Neuron (in vitro differentiated cells): ENCODE results near the gene HECW1.
"Not testable (repeated sequence)": the region's sequence is repeated elsewhere in the genome, so short reads cannot be mapped to it uniquely, and the experiment has no call there.

ENCODE experiments used
- H2AFZ ChIP-seq: one replicate; pipeline ENCODE4 v1.6.1; 2013; ENCODE audit warnings: low read depth, mild to moderate bottlenecking, inconsistent platforms, low read length, moderate library complexity
- H3K27me3 ChIP-seq: one replicate; pipeline ENCODE4 v1.6.1; 2013; ENCODE audit warnings: low read length; ENCODE audit not compliant: insufficient read depth
- H3K36me3 ChIP-seq: one replicate; pipeline ENCODE4 v1.6.1; 2013; ENCODE audit warnings: low read length; ENCODE audit not compliant: insufficient read depth
- H3K4me1 ChIP-seq: one replicate; pipeline ENCODE4 v1.6.1; 2013; ENCODE audit warnings: low read length; ENCODE audit not compliant: insufficient read depth
- H3K4me3 ChIP-seq: 2 replicates; pipeline ENCODE4 v1.5.1; 2013; ENCODE audit warnings: mild to moderate bottlenecking, low read length, moderate library complexity
- H3K9me3 ChIP-seq: one replicate; pipeline ENCODE4 v1.6.1; 2013; ENCODE audit warnings: low read length

Gene HECW1

DNA sequence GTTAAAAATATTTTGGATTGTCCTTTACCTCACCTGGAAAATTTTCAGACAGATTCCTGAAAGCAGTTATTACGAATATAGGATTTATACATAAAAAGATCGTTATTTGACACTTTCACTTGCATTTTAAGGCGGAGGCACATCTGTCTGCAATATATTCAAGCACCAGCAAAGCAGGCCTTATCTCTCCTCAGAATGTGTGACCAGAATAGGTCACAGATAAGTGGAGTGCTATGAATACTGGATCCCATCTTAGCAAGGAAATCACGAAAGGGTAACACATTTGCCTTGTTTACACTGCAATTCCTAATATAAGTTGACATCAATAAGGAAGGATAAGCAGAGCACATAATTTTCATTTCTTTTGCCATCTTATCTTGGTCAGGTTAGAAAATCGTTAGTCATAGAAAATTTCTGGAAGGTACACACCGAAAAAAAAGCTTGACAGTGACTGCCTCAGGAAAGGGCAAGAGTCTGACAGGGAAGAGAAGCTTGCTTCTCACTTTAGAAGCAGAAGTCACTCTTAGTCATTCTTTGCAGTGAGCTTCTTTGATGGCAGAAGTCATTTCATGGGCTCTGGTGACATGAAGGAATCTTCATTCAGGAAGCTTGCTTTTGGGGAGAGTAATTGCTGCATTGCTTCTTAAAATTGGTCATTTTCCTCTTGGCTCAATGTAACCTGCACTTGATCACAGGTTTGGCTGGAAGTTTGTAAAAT lies 372.4 kb downstream of the HECW1 start:
- no peaks in the 10 kb centered on the region for H3K27me3 ChIP-seq
- H2AFZ ChIP-seq = no peak overlapping the region
- H3K9me3 ChIP-seq = no peaks in the 10 kb centered on the region
- H3K4me3 ChIP-seq = no peak overlapping the region
- no peaks in the 10 kb centered on the region for H3K36me3 ChIP-seq
- no peaks in the 10 kb centered on the region for H3K4me1 ChIP-seq

DNA sequence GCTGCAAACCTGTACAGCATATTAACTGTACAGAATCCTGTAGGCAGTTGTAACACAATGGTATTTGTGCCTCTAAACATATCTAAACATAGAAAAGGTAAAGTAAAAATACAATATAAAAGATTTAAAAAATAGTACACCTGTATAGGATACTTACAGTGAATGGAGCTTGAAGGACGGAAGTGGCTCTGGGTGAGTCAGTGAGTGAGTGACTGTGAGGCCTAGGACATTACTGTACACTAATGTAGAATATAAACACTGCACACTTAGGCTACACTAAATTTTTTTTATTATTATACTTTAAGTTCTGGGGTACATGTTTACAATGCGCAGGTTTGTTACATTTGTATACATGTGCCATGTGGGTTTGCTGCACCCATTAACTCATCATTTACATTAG lies 373.1 kb downstream of the HECW1 start:
- Histone ChIP-seq H3K9me3 (no peaks in the 10 kb centered on the region), H3K4me3 (no peak overlapping the region), H3K4me1 (no peaks in the 10 kb centered on the region), H2AFZ (no peak overlapping the region), H3K27me3 (no peaks in the 10 kb centered on the region), H3K36me3 (no peaks in the 10 kb centered on the region)

GRCh38 chr7:43486008-43486407 lies 373.6 kb downstream of the HECW1 start:
- not testable (repeated sequence) for H3K36me3 ChIP-seq, H2AFZ ChIP-seq, H3K4me1 ChIP-seq, H3K27me3 ChIP-seq, H3K9me3 ChIP-seq, H3K4me3 ChIP-seq

- Histone ChIP-seq H3K9me3 (no peaks in the 10 kb centered on the region), H2AFZ (no peak overlapping the region), H3K4me3 (no peak overlapping the region), H3K4me1 (no peaks in the 10 kb centered on the region), H3K27me3 (no peaks in the 10 kb centered on the region), H3K36me3 (no peaks in the 10 kb centered on the region)
Measured at GRCh38 chr7:43486634-43487033, 374.2 kb downstream of the HECW1 start.

- Histone ChIP-seq H3K27me3 (no peaks in the 10 kb centered on the region), H3K9me3 (no peaks in the 10 kb centered on the region), H3K4me3 (no peak overlapping the region), H3K36me3 (no peaks in the 10 kb centered on the region), H2AFZ (no peak overlapping the region), H3K4me1 (no peaks in the 10 kb centered on the region)
Measured at GRCh38 chr7:43487731-43488073, 375.3 kb downstream of the HECW1 start.

GRCh38 chr7:43489257-43489656 lies 376.8 kb downstream of the HECW1 start:
- Histone ChIP-seq H3K27me3 (no peaks in the 10 kb centered on the region), H3K4me3 (no peak overlapping the region), H3K9me3 (no peaks in the 10 kb centered on the region), H3K4me1 (no peaks in the 10 kb centered on the region), H3K36me3 (no peaks in the 10 kb centered on the region), H2AFZ (no peak overlapping the region)

- H3K27me3 ChIP-seq = no peaks in the 10 kb centered on the region
- no peaks in the 10 kb centered on the region for H3K4me1 ChIP-seq
- no peaks in the 10 kb centered on the region for H3K36me3 ChIP-seq
- H3K9me3 ChIP-seq = no peaks in the 10 kb centered on the region
- no peak overlapping the region for H3K4me3 ChIP-seq
- no peak overlapping the region for H2AFZ ChIP-seq
Measured at GRCh38 chr7:43490016-43490415, 377.6 kb downstream of the HECW1 start.

GRCh38 chr7:43491123-43491522 lies 378.7 kb downstream of the HECW1 start:
- Histone ChIP-seq H3K4me1 (no peaks in the 10 kb centered on the region), H3K36me3 (no peaks in the 10 kb centered on the region), H3K27me3 (no peaks in the 10 kb centered on the region), H3K4me3 (no peak overlapping the region), H3K9me3 (no peaks in the 10 kb centered on the region), H2AFZ (no peak overlapping the region)

- Histone ChIP-seq H3K36me3 (no peaks in the 10 kb centered on the region), H3K4me3 (no peak overlapping the region), H3K27me3 (no peaks in the 10 kb centered on the region), H3K9me3 (no peaks in the 10 kb centered on the region), H2AFZ (no peak overlapping the region), H3K4me1 (no peaks in the 10 kb centered on the region)
Measured at GRCh38 chr7:43491984-43492383, 379.5 kb downstream of the HECW1 start.

DNA sequence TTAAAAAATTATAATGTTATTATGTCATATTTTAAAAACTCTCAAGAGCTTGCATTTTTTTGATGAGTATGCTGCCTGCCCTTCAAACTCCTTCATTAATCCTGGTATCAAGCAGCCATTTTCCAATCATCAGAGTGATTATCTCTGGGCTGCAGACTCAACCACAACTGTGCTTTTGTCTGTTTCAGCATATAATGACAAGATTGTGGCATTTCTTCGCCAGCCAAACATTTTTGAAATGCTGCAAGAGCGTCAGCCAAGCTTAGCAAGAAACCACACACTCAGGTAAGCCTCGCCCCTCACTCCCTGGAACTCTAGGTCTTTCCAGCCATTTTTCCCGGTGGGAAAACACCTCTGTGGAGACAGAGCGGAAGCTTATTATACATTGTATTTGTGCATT lies 380.4 kb downstream of the HECW1 start:
- Histone ChIP-seq H3K4me3 (no peak overlapping the region), H3K9me3 (no peaks in the 10 kb centered on the region), H3K36me3 (no peaks in the 10 kb centered on the region), H3K27me3 (no peaks in the 10 kb centered on the region), H2AFZ (no peak overlapping the region), H3K4me1 (no peaks in the 10 kb centered on the region)

DNA sequence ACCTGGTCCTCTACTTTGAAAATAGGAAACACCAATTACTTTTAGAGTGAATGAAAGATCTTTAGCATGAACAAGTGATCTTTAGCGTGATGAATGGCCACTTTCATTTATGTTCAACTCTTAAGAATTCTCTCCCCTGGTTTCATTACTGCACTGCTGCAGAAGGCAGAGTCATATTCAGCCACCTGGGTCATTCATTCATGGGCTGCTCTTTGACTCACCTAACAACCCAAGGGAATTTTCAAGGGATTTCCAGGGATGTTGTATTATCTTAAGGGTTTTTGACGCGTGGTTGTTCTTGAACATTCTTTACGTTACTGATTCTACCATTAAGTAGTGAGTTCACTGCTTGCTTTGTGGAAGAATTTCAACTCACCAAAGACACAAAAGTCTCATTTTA lies 383.1 kb downstream of the HECW1 start:
- H3K9me3 ChIP-seq = no peaks in the 10 kb centered on the region
- no peak overlapping the region for H2AFZ ChIP-seq
- H3K27me3 ChIP-seq = no peaks in the 10 kb centered on the region
- H3K36me3 ChIP-seq = no peaks in the 10 kb centered on the region
- H3K4me3 ChIP-seq = no peak overlapping the region
- H3K4me1 ChIP-seq = no peaks in the 10 kb centered on the region

DNA sequence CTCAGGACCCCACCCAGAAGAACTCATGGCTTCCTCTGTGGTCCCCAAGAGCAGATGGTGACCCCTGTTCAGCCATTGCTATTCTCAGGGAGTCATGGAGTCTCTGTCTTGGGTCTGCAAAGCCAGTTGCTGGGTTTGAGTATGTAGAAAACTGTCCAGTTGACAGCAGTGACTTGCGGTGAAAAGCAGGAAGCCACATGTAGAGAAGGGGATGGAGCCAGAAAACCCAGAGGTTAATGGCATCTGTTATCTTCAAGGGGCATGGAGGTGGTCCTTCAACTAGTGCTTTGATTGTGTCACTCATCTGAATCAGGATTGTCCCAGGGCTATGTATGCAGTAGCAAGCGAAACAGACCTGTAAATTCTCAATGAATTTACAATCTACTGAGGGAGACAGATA lies 384.1 kb downstream of the HECW1 start:
- no peaks in the 10 kb centered on the region for H3K36me3 ChIP-seq
- no peaks in the 10 kb centered on the region for H3K27me3 ChIP-seq
- no peak overlapping the region for H3K4me3 ChIP-seq
- no peaks in the 10 kb centered on the region for H3K9me3 ChIP-seq
- no peak overlapping the region for H2AFZ ChIP-seq
- no peaks in the 10 kb centered on the region for H3K4me1 ChIP-seq

GRCh38 chr7:43501870-43502269 lies 389.4 kb downstream of the HECW1 start:
- no peak overlapping the region for H3K4me3 ChIP-seq
- no peaks in the 10 kb centered on the region for H3K36me3 ChIP-seq
- no peaks in the 10 kb centered on the region for H3K27me3 ChIP-seq
- no peaks in the 10 kb centered on the region for H3K4me1 ChIP-seq
- H3K9me3 ChIP-seq = no peaks in the 10 kb centered on the region
- H2AFZ ChIP-seq = no peak overlapping the region

GRCh38 chr7:43502941-43503340 lies 390.5 kb downstream of the HECW1 start:
- Histone ChIP-seq H2AFZ (no peak overlapping the region), H3K9me3 (no peaks in the 10 kb centered on the region), H3K4me3 (no peak overlapping the region), H3K4me1 (no peaks in the 10 kb centered on the region), H3K36me3 (no peaks in the 10 kb centered on the region), H3K27me3 (no peaks in the 10 kb centered on the region)
